Measurements from ENCODE around the gene RBPJ.
"Not testable (repeated sequence)": the region's sequence is repeated elsewhere in the genome, so short reads cannot be mapped to it uniquely, and the experiment has no call there.

The RBPJ gene

GRCh38 chr4:26302031-26302899 lies 18.5 kb upstream of the RBPJ start:
- DNase-seq (ENCODE audit: low read depth in 3 of 3), result no peak

- DNase-seq (ENCODE audit: low read depth in 3 of 3), result no peak
These were observed 17.8 kb upstream of the RBPJ start for GRCh38 chr4:26303008-26303407.

- no peak for DNase-seq (ENCODE audit: low read depth in 3 of 3)
These were observed 13.6 kb upstream of the RBPJ start for GRCh38 chr4:26307037-26307800.

- no peak for DNase-seq (ENCODE audit: low read depth in 3 of 3)
These were observed 12.2 kb upstream of the RBPJ start for GRCh38 chr4:26308568-26308967.

GRCh38 chr4:26310264-26310663 lies 10.6 kb upstream of the RBPJ start:
- DNase-seq (ENCODE audit: low read depth in 3 of 3), result no peak

GRCh38 chr4:26311633-26312032 lies 9.2 kb upstream of the RBPJ start:
- DNase-seq (ENCODE audit: low read depth in 3 of 3), result no peak

GRCh38 chr4:26315316-26315932 lies 5.4 kb upstream of the RBPJ start:
- not testable (repeated sequence) for DNase-seq (ENCODE audit: low read depth in 3 of 3)

GRCh38 chr4:26317766-26318165 lies 3.0 kb upstream of the RBPJ start:
- DNase-seq (ENCODE audit: low read depth in 3 of 3), result no peak

- peak; percentile 94 to 99 (median 96) for DNase-seq (ENCODE audit: low read depth in 3 of 3)
These were observed 1.3 kb upstream of the RBPJ start for GRCh38 chr4:26319467-26319948.

GRCh38 chr4:26319949-26320537 lies 771 bp upstream of the RBPJ start:
- DNase-seq (ENCODE audit: low read depth in 3 of 3), result peak in 2 of 3 experiments; percentile 12 to 37

GRCh38 chr4:26321373-26322221 lies 783 bp downstream of the RBPJ start:
- DNase-seq (ENCODE audit: low read depth in 3 of 3), result peak in 1 of 3 experiments; percentile 24

GRCh38 chr4:26322346-26322745 lies 1.5 kb downstream of the RBPJ start:
- DNase-seq (ENCODE audit: low read depth in 3 of 3), result no peak

GRCh38 chr4:26323821-26324220 lies 3.0 kb downstream of the RBPJ start:
- no peak for DNase-seq (ENCODE audit: low read depth in 3 of 3)

GRCh38 chr4:26325191-26325590 lies 4.4 kb downstream of the RBPJ start:
- no peak for DNase-seq (ENCODE audit: low read depth in 3 of 3)

GRCh38 chr4:26326791-26327190 lies 6.0 kb downstream of the RBPJ start:
- no peak for DNase-seq (ENCODE audit: low read depth in 3 of 3)

- DNase-seq (ENCODE audit: low read depth in 3 of 3), result no peak
These were observed 9.5 kb downstream of the RBPJ start for GRCh38 chr4:26330186-26330787.

GRCh38 chr4:26330946-26331345 lies 10.1 kb downstream of the RBPJ start:
- DNase-seq (ENCODE audit: low read depth in 3 of 3), result no peak

- DNase-seq (ENCODE audit: low read depth in 3 of 3), result no peak
These were observed 10.7 kb downstream of the RBPJ start for GRCh38 chr4:26331380-26331950.

- no peak for DNase-seq (ENCODE audit: low read depth in 3 of 3)
These were observed 13.6 kb downstream of the RBPJ start for GRCh38 chr4:26334366-26334765.

- no peak for DNase-seq (ENCODE audit: low read depth in 3 of 3)
These were observed 16.8 kb downstream of the RBPJ start for GRCh38 chr4:26337612-26338011.
